H1 (cell line): Measurements from ENCODE around the gene SLC23A3. TPM values are rescaled to one million over a fixed set of nuclear protein-coding genes. Genes with fewer than 3 reads are reported as not detected.

ENCODE experiments used
- BCL11A ChIP-seq, 2 experiments: IDR thresholded peaks; one replicate each; pipeline ENCODE4 v1.6.1; 2011; ENCODE audit warnings: low read depth in 2 of 2, low read length in 2 of 2, mild to moderate bottlenecking in 2 of 2
- CHD2 ChIP-seq: IDR thresholded peaks from 2 replicates; pipeline ENCODE4 v1.6.1; 2012; ENCODE audit warnings: low read length, improper control_type of control experiment
- CHD7 ChIP-seq: fragments of 300-600 bp; sonication (generic); IDR thresholded peaks from 2 replicates; pipeline ENCODE4 v1.7.1; 2012; ENCODE audit warnings: low read length, moderate library complexity, mild to moderate bottlenecking, inconsistent platforms; ENCODE audit not compliant: insufficient replicate concordance
- CREB1 ChIP-seq: IDR thresholded peaks from 2 replicates; pipeline ENCODE4 v1.6.1; 2012; ENCODE audit warnings: inconsistent platforms
- KDM4A ChIP-seq: IDR thresholded peaks from one replicate; pipeline ENCODE4 v1.7.1; 2012; ENCODE audit warnings: low read depth, mild to moderate bottlenecking, moderate library complexity, low read length, inconsistent platforms; ENCODE audit not compliant: severe bottlenecking
- NANOG ChIP-seq: IDR thresholded peaks from 2 replicates; pipeline ENCODE4 v1.6.1; 2011; ENCODE audit warnings: low read length, low read depth, mild to moderate bottlenecking, inconsistent platforms; ENCODE audit not compliant: insufficient read depth, poor library complexity, severe bottlenecking
- POU5F1 ChIP-seq: IDR thresholded peaks from 2 replicates; pipeline ENCODE4 v1.6.1; 2011; ENCODE audit warnings: low read depth, mild to moderate bottlenecking, low read length, moderate library complexity
- RAD21 ChIP-seq, 2 experiments: IDR thresholded peaks in 1 of 2; conservative IDR thresholded peaks in 1 of 2; 2 replicates each; pipeline ENCODE4 v1.6.1; 2011; ENCODE audit warnings: low read depth in 2 of 2, low read length in 2 of 2, improper control_type of control experiment in 1 of 2, inconsistent platforms in 1 of 2, mild to moderate bottlenecking in 1 of 2, moderate library complexity in 1 of 2
- SAP30 ChIP-seq: fragments of 300-600 bp; sonication (generic); IDR thresholded peaks from 2 replicates; pipeline ENCODE4 v1.7.1; 2012; ENCODE audit warnings: low read length, moderate library complexity, mild to moderate bottlenecking, inconsistent platforms; ENCODE audit not compliant: insufficient read depth, insufficient replicate concordance
- ZNF274 ChIP-seq: IDR thresholded peaks from 2 replicates; pipeline ENCODE4 v1.7.0; 2012; ENCODE audit warnings: low read length, borderline replicate concordance; ENCODE audit errors: extremely low read depth
- polyA plus RNA-seq, 7 experiments: library from polyadenylated mRNA; depleted of rRNA in 3 of 7; stranded (reverse) in 5 of 7; unstranded in 2 of 7; fragments of >200 nt in 5 of 7; fragments of 200-250 nt in 2 of 7; gene quantifications; 1 replicate in 5 of 7; 2 replicates in 1 of 7; 4 replicates in 1 of 7; pipeline versions ENCODE4 v1.2.1 to v1.2.3, GENCODE V29; 2011 to 2013; ENCODE audit warnings: missing spikeins in 2 of 7, mixed read lengths in 2 of 7
- total RNA-seq: library from RNA; stranded (reverse); fragmentation: NEBNext Ultra II Directional; extraction: Animal tissue kit (Norgen Biotek cat#: 25700); gene quantifications from 2 replicates; pipeline ENCODE4 v1.2.1, GENCODE V29; 2021

SLC23A3 gene
- total and polyA plus RNA-seq, 2 of the 8 experiments (the other 6 are each of a cell fraction or from before 2014, with no cell fraction given) = 0.35 to 0.84 TPM

- no peak for TF ChIP-seq CHD7
- TF ChIP-seq SAP30 = no peak
- TF ChIP-seq ZNF274 = no peak
- no peak for TF ChIP-seq CHD2
- no peak for TF ChIP-seq POU5F1
- TF ChIP-seq NANOG = no peak
- TF ChIP-seq BCL11A (IDR thresholded peaks at IDR 0.05; ENCODE audit: low read depth in 2 of 2, low read length in 2 of 2) = no peak
- TF ChIP-seq KDM4A = no peak
- TF ChIP-seq RAD21 (IDR thresholded peaks at IDR 0.05 in 1 of 2, conservative IDR thresholded peaks at IDR 0.05 in 1 of 2; ENCODE audit: low read depth in 2 of 2, low read length in 2 of 2) = no peak
- no peak for TF ChIP-seq CREB1
Observed at GRCh38 chr2:219169930-219170654, at the start of gene SLC23A3 (continued).
